ENCODE results near the gene IFNLR1. TPM values are rescaled to one million over a fixed set of nuclear protein-coding genes. Genes with fewer than 3 reads are reported as not detected.

Gene IFNLR1
- total and polyA plus RNA-seq, 8 donors, result 2.3 to 8.4 (median 4.0) TPM

DNA sequence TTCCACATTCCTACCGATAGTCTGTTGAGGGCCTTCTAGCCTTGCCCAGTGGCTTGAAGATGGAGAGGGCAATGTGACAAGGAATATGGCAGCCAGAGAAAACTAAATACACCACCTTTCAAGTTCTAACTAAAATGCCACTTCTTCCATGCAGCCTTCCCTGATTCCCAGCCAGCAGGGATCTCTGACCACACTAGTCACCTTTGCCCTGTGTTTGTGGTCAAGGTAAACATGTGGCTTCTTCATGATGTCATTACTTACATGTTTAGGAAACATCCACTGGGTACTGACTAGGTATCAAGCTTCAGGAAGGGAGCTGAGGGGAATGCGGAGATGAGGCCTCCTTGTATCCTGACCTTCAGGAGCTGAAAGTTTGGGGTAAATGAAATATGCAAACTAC is 21.6 kb downstream of the IFNLR1 start:
- intact Hi-C loops (cut with DNase I), result no loop called here
- Histone ChIP-seq H3K9me3 (no peaks in the 10 kb centered on the region), H3K36me3 (peaks cover 0 to 12% (median 0%) of the 10 kb centered on the region in 3 donors), H3K4me3 (no peak overlapping the region), H3K27me3 (no peaks in the 10 kb centered on the region), H3K4me1 (no peaks in the 10 kb centered on the region), H3K27ac (no peak overlapping the region)
- TF ChIP-seq, protein P1, sequence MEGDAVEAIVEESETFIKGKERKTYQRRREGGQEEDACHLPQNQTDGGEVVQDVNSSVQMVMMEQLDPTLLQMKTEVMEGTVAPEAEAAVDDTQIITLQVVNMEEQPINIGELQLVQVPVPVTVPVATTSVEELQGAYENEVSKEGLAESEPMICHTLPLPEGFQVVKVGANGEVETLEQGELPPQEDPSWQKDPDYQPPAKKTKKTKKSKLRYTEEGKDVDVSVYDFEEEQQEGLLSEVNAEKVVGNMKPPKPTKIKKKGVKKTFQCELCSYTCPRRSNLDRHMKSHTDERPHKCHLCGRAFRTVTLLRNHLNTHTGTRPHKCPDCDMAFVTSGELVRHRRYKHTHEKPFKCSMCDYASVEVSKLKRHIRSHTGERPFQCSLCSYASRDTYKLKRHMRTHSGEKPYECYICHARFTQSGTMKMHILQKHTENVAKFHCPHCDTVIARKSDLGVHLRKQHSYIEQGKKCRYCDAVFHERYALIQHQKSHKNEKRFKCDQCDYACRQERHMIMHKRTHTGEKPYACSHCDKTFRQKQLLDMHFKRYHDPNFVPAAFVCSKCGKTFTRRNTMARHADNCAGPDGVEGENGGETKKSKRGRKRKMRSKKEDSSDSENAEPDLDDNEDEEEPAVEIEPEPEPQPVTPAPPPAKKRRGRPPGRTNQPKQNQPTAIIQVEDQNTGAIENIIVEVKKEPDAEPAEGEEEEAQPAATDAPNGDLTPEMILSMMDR (IDR thresholded peaks at IDR 0.05), result no peak
- ATAC-seq (no peak), DNase-seq (no peak), FAIRE-seq (no peak)
- WGBS, 2 donors, result 98% methylated on average over 2 of the region's 2 CpGs

DNA sequence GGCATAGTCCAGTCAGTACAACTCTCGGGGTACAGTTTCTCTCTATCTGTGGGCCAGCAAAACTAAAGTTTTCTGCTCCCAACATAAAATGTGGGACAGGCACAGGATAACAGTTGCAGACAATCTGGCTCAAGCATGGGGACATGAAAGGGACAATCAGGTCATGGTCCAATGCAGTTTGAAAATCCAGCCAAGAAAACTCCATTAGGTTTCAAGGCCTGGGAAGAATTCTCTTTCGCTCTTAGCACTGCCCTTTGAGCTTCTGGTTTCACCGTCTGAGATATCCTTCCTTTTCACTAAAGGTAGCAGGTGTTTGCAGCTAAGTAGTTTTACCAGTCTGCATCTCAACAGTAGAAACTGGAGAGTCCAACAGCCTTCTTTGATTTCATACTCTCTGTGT is 23.1 kb downstream of the IFNLR1 start:
- DNase-seq, result no peak
- Histone ChIP-seq H3K36me3 (peaks cover 0 to 17% (median 0%) of the 10 kb centered on the region in 3 donors), H3K27me3 (no peaks in the 10 kb centered on the region), H3K9me3 (no peaks in the 10 kb centered on the region), H3K27ac (no peak overlapping the region), H3K4me3 (no peak overlapping the region), H3K4me1 (no peaks in the 10 kb centered on the region)
- WGBS, 2 donors, result 91 to 92% methylated on average over 3 of the region's 3 CpGs
- FAIRE-seq, result no peak
- ATAC-seq, result no peak
- TF ChIP-seq, protein P1 (IDR thresholded peaks at IDR 0.05), result no peak
- intact Hi-C loops (cut with DNase I), result no loop called here

DNA sequence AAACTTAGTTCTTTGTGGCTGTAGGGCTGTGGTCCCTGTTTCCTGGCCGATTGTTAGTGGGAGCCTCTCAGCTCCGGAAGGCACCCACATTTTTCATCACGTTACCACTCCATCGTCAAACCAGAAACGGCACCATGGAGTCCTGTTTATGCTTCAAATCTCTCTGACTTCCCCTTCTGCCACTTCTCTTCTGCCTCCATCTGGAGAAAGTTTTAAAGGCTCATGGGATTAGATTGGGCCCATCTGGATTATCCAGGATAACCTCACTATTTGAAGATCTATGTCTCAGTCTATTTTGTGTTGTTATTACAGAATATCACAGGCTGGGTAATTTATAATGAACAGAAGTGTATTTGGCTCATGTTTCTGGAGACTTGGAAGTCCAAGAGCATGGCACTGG is 24.9 kb downstream of the IFNLR1 start:
- no peaks in the 10 kb centered on the region for H3K27me3 ChIP-seq
- ATAC-seq (no peak), FAIRE-seq (no peak), DNase-seq (no peak)
- no peaks in the 10 kb centered on the region for H3K4me1 ChIP-seq
- H3K27ac ChIP-seq, result no peak overlapping the region
- TF ChIP-seq, protein P1 (IDR thresholded peaks at IDR 0.05), result no peak
- no peak overlapping the region for H3K4me3 ChIP-seq
- H3K36me3 ChIP-seq, result peaks cover 0 to 23% (median 0%) of the 10 kb centered on the region in 3 donors
- 85 to 90% methylated on average over 5 of the region's 5 CpGs for WGBS, 2 donors
- intact Hi-C loops (cut with DNase I), result no loop called here
- H3K9me3 ChIP-seq, result no peaks in the 10 kb centered on the region

DNA sequence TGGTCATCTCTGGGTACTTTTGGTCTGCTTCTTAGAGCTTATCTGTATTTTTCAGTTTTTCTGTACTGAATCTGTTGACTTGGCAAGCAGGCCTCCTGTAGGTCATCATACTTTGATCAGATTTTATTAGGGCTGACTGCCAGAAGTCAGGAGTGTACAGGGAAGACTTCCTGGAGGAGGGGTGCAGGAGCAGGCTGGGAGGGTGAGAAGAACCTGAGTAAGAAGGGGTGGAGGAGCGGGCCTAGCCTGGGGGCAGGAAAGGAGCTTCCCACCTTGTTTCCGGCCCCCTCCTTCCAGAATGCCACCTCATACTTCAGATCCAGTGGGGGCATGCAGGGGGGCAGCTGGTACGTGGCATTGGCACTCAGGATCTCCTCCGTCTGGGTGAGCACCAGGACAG is 25.8 kb downstream of the IFNLR1 start:
- ATAC-seq (peak in 1 of 4 donors; percentile 40), DNase-seq (no peak), FAIRE-seq (no peak)
- H3K27me3 ChIP-seq, result no peaks in the 10 kb centered on the region
- TF ChIP-seq, protein P1 (IDR thresholded peaks at IDR 0.05), result no peak
- intact Hi-C loops (cut with DNase I), result no loop called here
- 99 to 100% methylated on average over 4 of the region's 4 CpGs for WGBS, 2 donors
- H3K27ac ChIP-seq, result no peak overlapping the region
- peaks cover 0 to 28% (median 0%) of the 10 kb centered on the region in 3 donors for H3K36me3 ChIP-seq
- H3K9me3 ChIP-seq, result no peaks in the 10 kb centered on the region
- H3K4me3 ChIP-seq, result no peak overlapping the region
- H3K4me1 ChIP-seq, result no peaks in the 10 kb centered on the region

DNA sequence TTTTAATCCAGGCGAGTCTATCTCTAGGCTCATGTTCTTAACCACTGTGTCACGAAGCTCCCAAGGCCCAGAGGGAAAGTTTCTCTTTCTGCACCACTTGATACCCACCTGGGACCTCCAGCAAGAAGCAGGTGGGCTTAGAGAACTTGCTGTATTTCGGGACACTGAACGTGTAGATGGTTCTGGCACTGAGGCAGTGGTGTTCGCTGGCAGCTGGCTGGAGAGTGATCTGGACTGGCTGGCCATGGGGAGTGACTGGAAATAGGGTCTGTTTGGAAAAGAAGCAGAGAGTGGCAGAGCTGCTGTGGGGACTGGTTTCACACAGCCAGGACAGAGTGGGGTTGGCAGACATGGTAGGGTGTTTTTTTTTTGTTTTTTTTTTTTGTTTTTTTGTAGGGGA is 27.7 kb downstream of the IFNLR1 start:
- intact Hi-C loops (cut with DNase I), result no loop called here
- 89 to 94% methylated on average over 5 of the region's 5 CpGs for WGBS, 2 donors
- no peak for FAIRE-seq

More for the DNA sequence above, 27.7 kb downstream of the IFNLR1 start:
- Histone ChIP-seq H3K4me3 (no peak overlapping the region), H3K4me1 (peaks cover 9 to 12% (median 9%) of the 10 kb centered on the region in 3 donors), H3K36me3 (peaks cover 0 to 22% (median 0%) of the 10 kb centered on the region in 3 donors), H3K9me3 (no peaks in the 10 kb centered on the region), H3K27ac (no peak overlapping the region), H3K27me3 (no peaks in the 10 kb centered on the region)
- ATAC-seq (no peak), DNase-seq (no peak)
- TF ChIP-seq, protein P1 (IDR thresholded peaks at IDR 0.05), result no peak
